Tibial nerve (tissue), 4 donors: ENCODE data around the gene GALNT14. TPM values are rescaled to one million over a fixed set of nuclear protein-coding genes. Genes with fewer than 3 reads are reported as not detected.

Experiments used
- DNase-seq, 2 donors: peaks; one replicate each; pipeline ENCODE4 v3.0.0-alpha.2; 2019; ENCODE audit warnings: low spot score in 2 of 2
- H3K27ac ChIP-seq, 4 donors: fragments of 200-600 bp; sonication (generic) in 3 of 4; one replicate each; pipeline ENCODE4 v1.5.1; 2017 to 2019; ENCODE audit warnings: mild to moderate bottlenecking in 1 of 4
- H3K27me3 ChIP-seq, 2 donors: fragments of 200-600 bp; sonication (generic) in 1 of 2; one replicate each; pipeline versions ENCODE4 v1.5.1 to v1.6.0; 2017 to 2019
- H3K36me3 ChIP-seq, 3 donors: fragments of 200-600 bp; sonication (generic); one replicate each; pipeline ENCODE4 v1.5.1; 2018 to 2019
- H3K4me1 ChIP-seq, 4 donors: fragments of 200-600 bp; sonication (generic) in 3 of 4; one replicate each; pipeline ENCODE4 v1.5.1; 2017 to 2019
- H3K4me3 ChIP-seq, 4 donors: fragments of 200-600 bp; sonication (generic) in 3 of 4; one replicate each; pipeline ENCODE4 v1.5.1; 2017 to 2019; ENCODE audit warnings: mild to moderate bottlenecking in 1 of 4, moderate library complexity in 1 of 4
- H3K9me3 ChIP-seq, 4 donors: fragments of 200-600 bp; sonication (generic) in 3 of 4; one replicate each; pipeline ENCODE4 v1.5.1; 2017 to 2019
- CTCF ChIP-seq, 5 experiments: fragments of 200-600 bp in 3 of 5; fragments of 450-650 bp in 2 of 5; sonication (generic) in 3 of 5; IDR thresholded peaks; one replicate each; pipeline ENCODE4 v1.5.1; 2016 to 2019; ENCODE audit warnings: antibody characterized with exemption in 5 of 5, mild to moderate bottlenecking in 3 of 5, moderate library complexity in 2 of 5
- EP300 ChIP-seq, 2 donors: sonication (generic); formaldehyde crosslinking; IDR thresholded peaks; one replicate each; pipeline ENCODE4 v1.6.1; 2017; ENCODE audit warnings: antibody characterized with exemption in 2 of 2, mild to moderate bottlenecking in 1 of 2
- POLR2A ChIP-seq, 2 donors: fragments of 450-650 bp; IDR thresholded peaks; one replicate each; pipeline ENCODE4 v1.6.1; 2017; ENCODE audit warnings: antibody characterized with exemption in 2 of 2, mild to moderate bottlenecking in 2 of 2, moderate library complexity in 2 of 2
- WGBS, 2 donors: methylation state at CpG; one replicate each; pipeline ENCODE4 v1.1.5; 2018; 5-methylcytosine and 5-hydroxymethylcytosine counted together
- total RNA-seq, 4 donors: library from RNA; depleted of rRNA; stranded (reverse); fragments of >200 nt; gene quantifications; one replicate each; pipeline ENCODE4 v1.1.0, GENCODE V29; 2016

The GALNT14 gene
- total RNA-seq, 4 donors from 2014 or later, result 0.21 to 4.2 (median 0.78) TPM; not detected in 1

- WGBS, 2 donors, result 83 to 87% methylated on average over 4 of the region's 4 CpGs
- no peak for DNase-seq
Observed at GRCh38 chr2:30867385-30867784, 270.9 kb downstream of the GALNT14 start.

DNA sequence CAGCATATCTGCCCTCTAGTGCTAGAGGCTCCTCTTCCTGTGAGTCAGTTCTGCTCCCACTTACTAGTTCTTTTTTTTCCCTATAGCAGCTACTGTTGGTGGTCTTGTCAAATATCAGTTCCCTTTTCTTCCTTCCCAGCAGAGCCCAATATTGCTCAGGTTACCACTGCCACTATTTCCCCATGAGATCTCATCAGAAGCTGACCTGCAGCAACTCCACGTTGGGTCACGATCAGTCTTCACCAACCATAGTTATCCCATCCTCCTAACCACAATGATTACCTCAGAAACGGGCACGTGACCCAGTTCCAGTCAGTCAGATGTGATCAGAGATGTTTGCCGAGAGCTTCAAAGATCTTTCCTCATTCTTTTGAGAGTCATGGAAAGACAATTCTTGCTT is 271.3 kb downstream of the GALNT14 start:
- no peak for DNase-seq
- Histone ChIP-seq H3K36me3 (no peaks in the 10 kb centered on the region), H3K27ac (no peak overlapping the region), H3K9me3 (no peaks in the 10 kb centered on the region), H3K4me1 (no peaks in the 10 kb centered on the region), H3K4me3 (no peak overlapping the region), H3K27me3 (no peaks in the 10 kb centered on the region)
- TF ChIP-seq CTCF (IDR thresholded peaks at IDR 0.05) (no peak), POLR2A (IDR thresholded peaks at IDR 0.05) (no peak), EP300 (IDR thresholded peaks at IDR 0.05) (no peak)
- WGBS, 2 donors, result 77 to 87% methylated on average over 5 of the region's 5 CpGs

More at GRCh38 chr2:30867385-30867784, 270.9 kb downstream of the GALNT14 start:
- no peak for TF ChIP-seq CTCF (IDR thresholded peaks at IDR 0.05)
- no peak for TF ChIP-seq EP300 (IDR thresholded peaks at IDR 0.05)
- no peak for TF ChIP-seq POLR2A (IDR thresholded peaks at IDR 0.05)
- Histone ChIP-seq H3K4me3 (no peak overlapping the region), H3K4me1 (no peaks in the 10 kb centered on the region), H3K9me3 (no peaks in the 10 kb centered on the region), H3K27ac (no peak overlapping the region), H3K27me3 (no peaks in the 10 kb centered on the region), H3K36me3 (no peaks in the 10 kb centered on the region)

- Histone ChIP-seq H3K9me3 (no peaks in the 10 kb centered on the region), H3K27me3 (no peaks in the 10 kb centered on the region), H3K4me1 (no peaks in the 10 kb centered on the region), H3K4me3 (no peak overlapping the region), H3K36me3 (no peaks in the 10 kb centered on the region), H3K27ac (no peak overlapping the region)
- TF ChIP-seq CTCF (IDR thresholded peaks at IDR 0.05) (no peak), POLR2A (IDR thresholded peaks at IDR 0.05) (no peak)
- WGBS, 2 donors, result 82 to 90% methylated on average over 10 of the region's 10 CpGs
- DNase-seq, result no peak
Observed at GRCh38 chr2:30865892-30866681, 272.2 kb downstream of the GALNT14 start.

DNA sequence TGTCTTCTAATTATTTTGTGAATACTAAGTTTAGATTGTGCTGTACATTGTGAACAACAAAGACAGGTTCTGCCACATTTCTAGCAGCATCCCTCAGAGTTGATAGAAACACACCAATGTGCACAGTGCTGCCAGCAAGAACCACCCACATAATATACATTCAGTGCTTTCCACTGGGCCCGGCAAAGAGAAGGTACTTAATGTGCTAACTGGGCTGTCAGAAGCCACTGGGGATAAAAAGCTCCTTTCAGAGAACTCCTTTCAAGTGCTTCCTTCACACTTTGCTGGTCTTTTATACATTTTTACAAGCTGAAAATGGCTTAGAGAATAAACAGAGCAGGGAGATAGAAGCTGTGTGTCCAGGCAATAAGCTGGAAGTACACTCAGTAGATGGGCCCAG is 273.0 kb downstream of the GALNT14 start:
- DNase-seq, result no peak
- Histone ChIP-seq H3K27ac (no peak overlapping the region), H3K9me3 (no peaks in the 10 kb centered on the region), H3K4me1 (no peaks in the 10 kb centered on the region), H3K36me3 (no peaks in the 10 kb centered on the region), H3K4me3 (no peak overlapping the region), H3K27me3 (no peaks in the 10 kb centered on the region)
- WGBS, 2 donors, result 24 to 28% methylated on average over 1 of the region's 1 CpG
- TF ChIP-seq EP300 (IDR thresholded peaks at IDR 0.05) (no peak), POLR2A (IDR thresholded peaks at IDR 0.05) (no peak), CTCF (IDR thresholded peaks at IDR 0.05) (no peak)

GRCh38 chr2:30862054-30862651 is 276.1 kb downstream of the GALNT14 start:
- no peaks in the 10 kb centered on the region for H3K36me3 ChIP-seq
- peak in 1 of 2 donors; percentile 59 for DNase-seq
- TF ChIP-seq CTCF (IDR thresholded peaks at IDR 0.05), result peak in 3 of 5 experiments; percentile 44 to 61 (median 47)
- TF ChIP-seq EP300 (IDR thresholded peaks at IDR 0.05), result no peak
- peaks cover 0 to 2% (median 0%) of the 10 kb centered on the region in 4 donors for H3K9me3 ChIP-seq
- 57 to 61% methylated on average over 3 of the region's 3 CpGs for WGBS, 2 donors
- H3K4me3 ChIP-seq, result no peak overlapping the region
- H3K27me3 ChIP-seq, result no peaks in the 10 kb centered on the region
- H3K4me1 ChIP-seq, result no peaks in the 10 kb centered on the region
- H3K27ac ChIP-seq, result no peak overlapping the region
